Erythroblast (primary cell): Measurements from ENCODE around the gene GNG7.

ENCODE experiments used
- GATA1 ChIP-seq: IDR thresholded peaks from 2 replicates; pipeline ENCODE4 v1.6.1; 2011; ENCODE audit warnings: low read depth, mild to moderate bottlenecking, control low read depth, low read length, moderate library complexity
- POLR2A ChIP-seq: IDR thresholded peaks from 2 replicates; pipeline ENCODE4 v1.6.1; 2011; ENCODE audit warnings: mild to moderate bottlenecking, low read length

GRCh38 chr19:2475018-2475701 lies 227.3 kb downstream of the GNG7 start:
- TF ChIP-seq POLR2A (no peak), GATA1 (no peak)
